ENCODE measurements around the gene CCDC102A. TPM values are rescaled to one million over a fixed set of nuclear protein-coding genes. Genes with fewer than 3 reads are reported as not detected.
A peak's percentile ranks its signal among the peaks of the same experiment; 100 is the strongest.
"Not testable (repeated sequence)": the region's sequence is repeated elsewhere in the genome, so short reads cannot be mapped to it uniquely, and the experiment has no call there.

The CCDC102A gene
- total RNA-seq, 1 donor from 2014 or later = 1.4 TPM

DNA sequence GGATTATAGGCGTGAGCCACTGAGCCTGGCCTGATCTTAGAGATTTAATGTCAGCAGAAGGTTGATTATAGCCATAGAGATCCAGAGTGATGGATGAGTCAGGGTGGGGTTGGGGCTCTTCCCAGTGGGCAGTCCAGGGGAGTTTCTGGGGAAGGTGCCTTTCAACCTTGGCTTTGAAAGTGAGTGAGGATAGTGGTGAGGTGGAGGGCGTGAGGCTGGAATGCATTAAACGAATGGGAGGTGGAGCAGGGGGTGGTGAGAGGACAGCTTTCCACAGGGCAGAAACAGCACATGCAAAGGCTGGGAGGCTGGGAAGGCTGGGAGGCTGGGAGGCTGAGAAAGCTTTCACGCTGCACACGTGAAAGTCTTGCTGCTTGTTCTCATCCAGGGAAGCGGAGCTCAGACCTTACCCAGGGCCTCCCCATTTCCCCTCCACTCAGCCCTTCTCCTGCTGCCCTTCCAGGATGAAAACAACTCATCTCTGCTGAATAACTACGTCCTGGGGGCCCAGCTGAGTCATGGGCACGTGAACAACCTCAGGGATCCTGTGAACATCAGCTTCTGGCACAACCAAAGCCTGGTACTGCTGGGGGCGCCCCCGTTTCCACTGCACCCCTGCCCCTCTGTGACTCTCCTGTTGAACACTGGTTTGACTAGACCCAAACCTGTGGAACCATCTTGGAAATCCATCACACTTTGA is 28.4 kb upstream of the CCDC102A start:
- ATAC-seq = no peak

DNA sequence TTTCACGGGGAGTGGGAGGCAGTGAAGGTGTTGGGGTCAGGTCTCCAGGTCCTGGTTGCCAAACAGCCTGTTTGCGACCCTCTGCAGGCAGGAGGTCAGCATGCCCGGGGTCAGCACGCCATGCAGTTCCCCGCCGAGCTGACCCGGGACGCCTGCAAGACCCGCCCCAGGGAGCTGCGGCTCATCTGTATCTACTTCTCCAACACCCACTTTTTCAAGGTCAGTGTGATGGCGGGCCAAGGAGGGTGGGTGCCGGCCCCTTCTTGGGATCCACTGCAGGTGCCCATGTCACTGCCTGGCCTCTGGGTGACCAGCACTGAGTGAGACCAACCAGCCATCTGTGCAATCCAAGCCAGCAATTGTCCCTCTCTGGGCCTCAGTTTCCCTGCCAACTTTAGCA is 27.4 kb upstream of the CCDC102A start:
- no peak for ATAC-seq

DNA sequence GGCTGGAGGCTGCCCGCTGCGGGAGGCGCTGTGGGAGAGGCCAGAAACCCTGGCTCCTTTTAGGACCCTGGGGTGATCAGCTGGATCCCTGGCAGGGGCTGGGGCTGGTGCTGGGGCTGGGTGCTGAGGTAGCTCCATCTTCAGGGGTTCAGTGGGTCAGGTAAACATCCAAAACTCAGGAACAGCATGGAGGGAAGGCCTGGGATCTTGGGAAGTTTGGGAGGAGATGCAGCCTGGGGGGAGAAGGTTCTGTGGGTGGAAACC is 27.0 kb upstream of the CCDC102A start:
- ATAC-seq = no peak

DNA sequence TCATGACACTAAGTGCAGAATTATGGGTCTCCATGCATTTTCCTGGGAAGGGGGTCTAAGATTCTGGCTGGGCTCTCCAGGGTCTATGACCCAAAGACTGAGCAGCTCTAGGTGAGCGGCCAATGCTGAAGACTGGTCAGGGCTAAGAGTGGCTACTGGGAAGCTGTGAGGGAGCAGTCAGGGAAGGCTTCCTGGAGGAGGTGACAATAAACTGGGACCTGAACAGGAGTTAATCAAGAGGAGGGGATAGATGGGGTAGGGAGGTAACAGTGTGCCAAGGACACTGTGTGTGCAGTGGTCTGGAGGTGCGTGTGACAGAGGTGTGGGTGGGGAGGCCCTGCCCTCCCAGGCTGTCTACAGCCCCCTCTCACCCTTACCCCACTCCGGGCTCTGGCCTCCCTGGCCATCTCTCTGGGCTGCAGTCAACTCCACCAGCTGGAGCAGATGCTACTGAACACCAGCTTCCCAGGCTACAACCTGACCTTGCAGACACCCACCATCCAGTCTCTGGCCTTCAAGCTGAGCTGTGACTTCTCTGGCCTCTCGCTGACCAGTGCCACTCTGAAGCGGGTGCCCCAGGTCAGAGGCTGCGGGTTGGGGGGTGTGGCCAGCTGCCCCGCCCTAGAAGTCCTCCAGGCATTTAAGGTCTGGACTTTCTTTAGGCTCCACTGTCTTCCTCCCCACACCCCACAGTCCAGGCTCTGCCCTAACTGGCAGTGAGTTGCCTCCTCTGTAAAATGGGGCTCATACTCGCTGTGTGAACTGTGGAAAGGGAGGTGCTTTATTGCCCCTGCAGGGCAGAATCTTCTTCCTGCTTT is 26.5 kb upstream of the CCDC102A start:
- no peak for ATAC-seq

DNA sequence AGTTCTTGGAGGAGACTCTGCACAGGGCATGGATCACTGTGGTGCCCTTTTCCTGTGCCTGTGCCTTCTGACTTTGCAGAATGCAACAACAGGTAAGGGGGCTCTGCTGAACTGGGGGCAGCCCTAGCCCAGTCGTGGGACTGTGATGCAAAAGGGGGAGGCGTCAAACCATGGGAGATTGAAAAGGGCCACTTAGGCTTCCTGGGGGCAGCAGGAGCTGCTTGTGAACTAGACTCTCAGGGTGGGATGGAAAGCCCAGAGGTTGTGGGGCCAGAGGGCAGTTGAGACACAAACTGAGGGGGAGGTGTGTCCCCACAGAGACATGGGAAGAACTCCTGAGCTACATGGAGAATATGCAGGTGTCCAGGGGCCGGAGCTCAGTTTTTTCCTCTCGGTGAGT is 25.7 kb upstream of the CCDC102A start:
- no peak for ATAC-seq

DNA sequence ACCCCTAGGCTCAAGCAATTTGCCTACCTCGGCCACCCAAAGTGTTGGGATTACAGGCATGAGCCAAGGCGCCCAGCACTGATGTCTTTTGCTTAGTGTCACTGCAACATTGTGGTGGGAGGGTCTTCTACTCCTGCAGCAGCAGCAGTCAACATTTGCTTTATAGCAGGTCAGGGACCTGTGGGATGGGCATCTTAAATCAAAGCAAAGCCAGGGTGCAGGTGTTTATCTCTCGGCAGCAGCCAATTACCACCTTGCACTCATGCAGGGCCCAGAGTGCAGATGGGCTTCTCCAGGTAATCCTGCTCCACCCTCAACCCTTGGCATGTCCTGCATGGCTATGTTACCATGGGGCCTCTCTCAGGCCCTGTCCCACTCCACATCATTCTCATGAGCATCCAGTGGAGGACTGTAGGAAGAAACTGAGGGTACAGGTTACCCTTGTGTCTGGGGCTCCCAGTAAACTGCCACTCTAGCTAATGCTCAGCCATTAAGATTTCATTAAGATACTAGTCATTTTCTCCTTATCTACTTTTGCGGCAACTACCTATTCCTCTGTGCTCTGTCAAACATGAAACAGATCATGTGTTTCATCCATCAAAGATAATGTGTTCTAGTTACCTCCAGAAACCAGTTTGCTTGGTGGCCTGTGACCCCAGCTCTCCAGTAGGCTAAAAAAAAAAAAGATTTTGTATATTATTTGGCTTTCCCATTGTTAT is 22.9 kb upstream of the CCDC102A start:
- ATAC-seq = no peak

DNA sequence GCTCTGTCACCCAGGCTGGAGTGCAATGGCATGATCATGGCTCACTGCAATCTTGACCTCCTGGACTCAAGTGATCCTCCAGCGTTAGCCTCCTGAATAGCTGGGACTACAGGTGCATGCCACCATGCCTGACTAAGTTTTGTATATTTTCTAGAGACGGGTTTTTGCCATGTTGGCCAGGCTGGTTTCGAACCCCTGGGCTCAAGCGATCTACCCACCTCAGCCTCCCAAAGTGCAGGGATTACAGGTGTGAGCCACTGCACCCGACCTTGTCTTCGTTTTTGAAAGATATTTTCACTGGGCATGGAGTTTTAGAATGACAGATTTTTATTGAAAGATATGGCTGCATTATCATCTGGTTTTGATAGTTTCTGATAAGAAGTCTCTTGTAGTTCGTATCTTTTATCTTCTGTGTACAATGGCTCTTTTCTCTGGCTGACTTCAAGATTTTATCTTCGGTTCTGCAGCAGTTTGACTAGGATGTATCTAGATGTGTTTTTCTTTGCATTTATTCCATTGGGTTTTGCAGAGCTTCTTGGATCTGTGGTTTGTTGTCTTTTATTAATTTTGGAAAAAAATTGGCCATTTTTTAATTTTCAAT is 20.7 kb upstream of the CCDC102A start:
- no peak for ATAC-seq

DNA sequence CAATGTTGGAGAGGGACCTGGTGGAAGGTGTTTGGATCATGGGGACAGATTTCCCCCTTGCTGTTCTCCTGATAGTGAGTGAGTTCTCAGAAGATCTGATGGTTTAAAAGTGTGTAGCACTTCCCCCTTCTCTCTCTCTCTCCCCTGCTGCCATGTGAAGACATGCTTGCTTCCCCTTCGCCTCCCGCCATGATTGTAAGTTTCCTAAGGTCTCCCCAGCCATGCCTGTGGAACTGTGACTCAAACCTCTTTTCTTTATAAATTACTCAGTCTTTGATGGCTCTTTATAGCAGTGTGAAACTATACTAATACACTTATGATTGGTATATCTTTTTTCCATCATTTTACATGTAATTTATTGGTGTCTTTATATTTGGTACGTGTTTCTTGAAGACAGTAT is 19.5 kb upstream of the CCDC102A start:
- ATAC-seq = no peak

DNA sequence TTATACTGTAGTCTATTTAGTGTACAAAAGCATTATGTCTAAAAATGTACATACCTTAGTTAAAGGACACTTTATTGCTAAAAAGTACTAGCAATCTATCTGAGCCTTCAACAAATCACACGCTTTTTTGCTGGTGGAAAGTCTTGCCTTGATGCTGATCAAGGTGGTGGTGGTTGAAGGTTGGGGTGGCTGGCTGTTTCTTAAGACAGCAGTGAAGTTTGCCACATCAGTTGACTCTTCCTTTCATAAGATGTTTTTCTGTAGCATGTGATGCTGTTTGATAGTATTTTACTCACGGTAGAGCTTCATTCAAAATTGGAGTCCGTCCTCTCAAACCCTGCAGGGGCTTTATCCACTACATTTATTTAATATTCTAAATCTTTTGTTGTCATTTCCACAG is 14.7 kb upstream of the CCDC102A start:
- no peak for ATAC-seq

DNA sequence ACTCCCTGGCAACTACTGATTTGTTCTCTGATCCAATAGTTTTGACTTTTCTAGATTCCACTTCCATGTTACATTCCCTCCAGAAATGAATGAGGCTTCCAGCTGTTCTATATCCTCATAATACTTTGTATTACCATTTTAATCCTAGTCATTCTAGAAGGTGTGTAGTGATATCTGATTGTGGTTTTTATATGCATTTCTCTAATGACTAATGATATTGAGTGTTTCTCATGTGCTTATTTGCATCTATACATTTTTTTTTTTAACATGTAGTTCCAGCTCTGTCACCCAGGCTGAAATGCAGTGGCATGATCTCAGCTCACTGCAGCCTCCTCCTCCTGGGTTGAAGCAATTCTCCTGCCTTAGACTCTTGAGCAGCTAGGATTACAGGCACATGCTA is 13.4 kb upstream of the CCDC102A start:
- no peak for ATAC-seq

DNA sequence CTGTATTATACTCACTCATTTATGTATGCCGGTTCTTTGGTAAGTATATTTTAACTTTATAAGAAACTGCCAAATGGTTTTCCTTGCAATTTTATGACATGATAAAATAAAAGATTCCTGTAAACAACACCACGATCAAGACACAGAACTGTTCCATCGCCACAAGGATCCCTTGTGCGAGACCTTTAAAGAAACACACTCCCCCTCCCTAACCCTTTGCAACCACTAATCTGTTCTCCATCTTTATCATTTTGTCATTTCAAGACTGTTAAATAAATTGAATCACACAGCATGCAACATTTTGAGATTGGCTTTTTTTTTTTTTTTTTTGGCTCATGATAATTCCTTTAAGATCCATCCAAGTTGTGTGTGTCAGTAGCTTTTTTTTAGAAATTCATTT is 12.0 kb upstream of the CCDC102A start:
- ATAC-seq = no peak

DNA sequence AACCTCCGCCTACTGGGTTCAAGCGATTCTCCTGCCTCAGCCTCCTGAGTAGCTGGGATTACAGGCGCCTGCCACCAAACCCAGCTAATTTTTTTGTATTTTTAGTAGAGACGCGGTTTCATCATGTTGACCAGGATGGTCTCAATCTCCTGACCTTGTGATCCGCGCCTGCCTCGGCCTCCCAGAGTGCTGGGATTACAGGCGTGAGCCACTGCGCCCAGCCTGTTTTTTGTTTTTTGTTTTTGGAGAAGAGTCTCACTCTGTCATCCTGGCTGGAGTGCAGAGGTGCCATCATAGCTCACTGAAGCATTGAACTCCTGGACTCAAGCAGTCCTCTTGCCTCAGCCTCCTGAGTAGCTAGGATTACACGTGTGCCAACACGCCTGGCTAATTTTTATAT is 11.2 kb upstream of the CCDC102A start:
- ATAC-seq = not testable (repeated sequence)

DNA sequence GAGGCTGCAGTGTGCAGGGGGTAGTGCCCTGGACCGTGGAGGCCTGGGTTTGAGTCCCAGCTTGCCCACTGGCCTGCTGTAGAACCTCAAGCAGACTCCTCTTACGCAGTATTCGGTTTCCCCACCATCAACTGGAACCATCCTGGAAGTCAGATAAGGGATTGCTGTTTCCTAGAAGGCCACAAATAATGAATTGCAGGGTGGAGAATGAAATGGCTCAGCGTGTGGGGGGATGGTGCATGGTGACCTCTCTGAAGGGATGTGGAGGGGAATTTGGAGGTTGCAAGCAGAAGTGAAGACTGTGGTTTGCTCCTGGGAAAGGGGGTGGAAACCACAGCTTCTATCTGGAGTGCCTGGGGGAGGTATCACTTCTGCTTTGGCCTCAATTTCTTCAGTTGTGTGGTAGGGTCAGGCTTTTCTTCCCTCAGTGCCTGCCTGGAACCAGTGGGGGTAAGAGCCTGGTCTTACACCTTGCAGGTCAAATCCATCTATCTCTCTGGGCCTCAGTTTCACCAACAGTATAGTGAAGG is 7.8 kb upstream of the CCDC102A start:
- ATAC-seq = peak; percentile 10

DNA sequence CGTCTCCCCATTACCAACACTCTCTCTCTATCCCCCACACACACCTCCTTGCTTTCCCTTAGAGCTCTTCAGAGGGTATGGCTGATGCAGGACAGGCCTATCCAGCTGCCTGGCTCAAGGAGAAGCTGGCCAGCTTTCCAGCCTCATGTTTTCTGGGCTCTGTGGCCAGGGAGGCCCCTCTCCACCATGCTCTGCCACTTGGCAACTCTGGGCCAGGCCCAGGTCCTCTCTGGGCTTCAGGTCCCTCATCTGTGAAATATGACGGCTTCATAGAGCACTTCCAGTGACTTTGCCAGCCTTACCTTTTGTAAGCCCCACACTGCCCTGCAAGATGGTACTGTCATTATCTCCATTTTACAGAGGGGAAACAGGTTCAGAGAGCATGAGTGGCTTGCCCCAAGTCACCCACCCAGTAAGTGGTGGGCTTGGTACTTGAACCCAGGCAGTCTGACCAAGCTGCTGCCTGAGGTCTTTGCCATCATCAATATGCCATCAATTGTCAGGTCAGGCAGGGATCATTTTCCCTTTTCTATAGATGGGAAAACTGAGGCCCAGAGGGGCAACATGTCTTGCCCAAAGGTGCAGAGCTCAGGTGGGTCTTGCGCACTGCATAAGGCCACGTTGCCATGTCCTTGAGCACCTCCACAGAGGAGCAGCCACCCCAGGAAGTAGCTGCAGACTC is 5.5 kb upstream of the CCDC102A start:
- ATAC-seq = no peak

DNA sequence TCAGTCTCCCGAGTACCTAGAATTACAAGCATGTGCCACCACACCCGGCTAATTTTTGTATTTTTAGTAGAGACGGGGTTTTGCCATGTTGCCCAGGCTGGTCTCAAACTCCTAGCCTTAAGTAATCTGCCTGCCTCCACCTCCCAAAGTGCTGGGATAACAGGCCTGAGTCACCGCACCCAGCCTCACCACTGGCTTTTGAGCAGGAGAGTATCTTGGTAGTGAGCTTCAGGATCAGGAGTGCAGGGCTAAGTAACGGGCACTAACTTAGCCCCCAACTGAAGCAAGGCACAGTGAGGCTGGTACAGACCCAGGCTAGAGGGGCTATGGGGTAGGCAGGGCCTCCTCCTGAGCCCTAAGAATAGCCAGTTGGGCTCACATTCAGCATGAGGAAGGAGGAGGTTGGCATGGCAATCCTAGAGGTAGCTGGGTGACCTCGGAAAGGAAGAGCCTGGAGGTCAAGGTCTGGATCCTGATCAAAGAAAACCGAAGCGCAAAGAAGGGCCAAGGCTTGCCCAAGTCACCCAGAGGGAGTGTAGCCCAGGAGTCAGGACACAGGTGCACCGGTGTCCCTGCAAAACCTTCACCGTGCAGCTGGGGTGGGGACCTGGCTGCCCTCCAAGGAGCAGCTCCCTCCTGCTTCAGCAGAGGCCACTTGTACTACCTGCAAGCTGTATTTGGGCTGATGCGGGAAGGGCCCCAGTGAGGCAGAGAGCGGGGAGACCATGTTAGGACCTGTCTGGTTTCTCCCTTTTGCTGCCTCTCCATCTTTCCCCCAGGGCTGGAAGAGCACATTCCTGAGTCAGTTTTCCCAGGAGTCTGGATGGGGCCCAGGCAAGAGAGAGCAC is 4.8 kb upstream of the CCDC102A start:
- peak; percentile 34 for ATAC-seq

DNA sequence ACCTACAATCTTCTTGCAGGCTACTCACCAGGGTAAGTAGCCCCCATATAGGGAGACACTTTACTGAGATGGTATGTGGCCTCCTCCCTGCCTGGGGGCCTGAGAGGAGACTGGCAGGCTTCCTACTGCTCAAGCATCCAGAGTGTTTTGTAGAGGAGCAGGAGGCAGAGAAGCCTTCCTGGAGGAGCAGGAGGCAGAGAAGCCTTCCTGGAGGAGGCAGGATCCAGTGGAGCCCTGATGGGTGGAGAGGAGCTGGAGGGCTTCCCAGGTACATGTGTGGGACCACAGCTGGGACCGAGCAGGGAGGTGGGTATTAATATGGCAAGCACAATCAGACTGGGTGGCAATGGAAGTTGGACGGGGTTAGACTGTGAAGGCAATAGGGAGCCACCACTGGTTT is 4.0 kb upstream of the CCDC102A start:
- ATAC-seq = no peak

DNA sequence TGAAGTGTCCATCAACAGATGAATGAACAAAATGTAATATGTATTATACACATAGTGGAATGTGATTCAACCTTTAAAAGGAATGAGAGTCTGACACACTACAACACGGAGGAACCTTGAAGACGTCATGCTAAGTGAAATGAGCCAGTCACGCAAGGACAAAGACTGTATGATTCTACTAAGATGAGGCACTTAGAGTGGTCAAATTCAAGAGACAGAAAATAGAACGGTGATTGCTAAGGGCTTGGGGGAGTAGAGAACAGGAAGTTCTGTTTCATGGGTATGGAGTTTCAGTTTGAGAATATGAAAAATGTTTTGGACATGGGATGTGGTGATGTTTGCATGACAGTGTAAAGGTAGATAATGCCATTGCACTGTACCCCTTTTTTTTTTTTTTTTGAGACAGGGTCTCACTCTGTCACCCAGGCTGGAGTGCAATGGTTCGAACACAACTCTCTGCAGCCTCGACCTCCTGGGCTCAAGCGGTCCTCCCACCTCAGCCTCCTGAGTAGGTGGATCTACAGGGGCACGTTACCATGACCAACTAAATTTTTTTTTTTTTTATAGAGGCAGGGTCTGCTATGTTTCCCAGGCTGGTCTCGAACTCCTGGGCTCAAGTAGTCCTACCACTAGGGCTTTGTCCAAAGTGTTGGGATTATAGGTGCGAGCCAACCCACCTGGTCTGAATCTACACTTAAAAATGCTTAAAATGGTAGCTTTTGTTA is 2.9 kb upstream of the CCDC102A start:
- ATAC-seq = no peak

DNA sequence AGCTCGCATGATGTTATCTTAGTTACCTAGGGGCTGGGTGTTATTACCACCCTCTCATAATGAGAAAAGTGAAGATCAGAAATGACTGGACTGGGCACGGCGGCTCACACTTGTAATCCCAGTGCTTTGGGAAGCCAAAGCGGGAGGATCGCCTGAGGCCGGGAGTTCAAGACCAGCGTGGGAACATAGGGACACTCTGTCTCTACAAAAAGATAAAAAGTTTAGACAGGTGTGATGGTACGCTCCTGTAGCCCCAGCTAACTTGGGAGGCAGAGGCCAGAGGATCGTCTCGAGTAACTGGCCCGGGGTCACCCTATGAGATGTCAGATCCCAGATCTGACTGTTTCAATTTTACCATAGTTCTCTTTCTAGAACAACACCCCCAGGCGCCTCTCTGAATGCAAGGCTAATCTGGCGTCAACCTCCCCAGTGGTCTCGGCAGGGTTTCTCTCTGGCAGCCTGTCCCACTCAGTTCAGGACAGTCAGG is 1.9 kb upstream of the CCDC102A start:
- no peak for ATAC-seq

DNA sequence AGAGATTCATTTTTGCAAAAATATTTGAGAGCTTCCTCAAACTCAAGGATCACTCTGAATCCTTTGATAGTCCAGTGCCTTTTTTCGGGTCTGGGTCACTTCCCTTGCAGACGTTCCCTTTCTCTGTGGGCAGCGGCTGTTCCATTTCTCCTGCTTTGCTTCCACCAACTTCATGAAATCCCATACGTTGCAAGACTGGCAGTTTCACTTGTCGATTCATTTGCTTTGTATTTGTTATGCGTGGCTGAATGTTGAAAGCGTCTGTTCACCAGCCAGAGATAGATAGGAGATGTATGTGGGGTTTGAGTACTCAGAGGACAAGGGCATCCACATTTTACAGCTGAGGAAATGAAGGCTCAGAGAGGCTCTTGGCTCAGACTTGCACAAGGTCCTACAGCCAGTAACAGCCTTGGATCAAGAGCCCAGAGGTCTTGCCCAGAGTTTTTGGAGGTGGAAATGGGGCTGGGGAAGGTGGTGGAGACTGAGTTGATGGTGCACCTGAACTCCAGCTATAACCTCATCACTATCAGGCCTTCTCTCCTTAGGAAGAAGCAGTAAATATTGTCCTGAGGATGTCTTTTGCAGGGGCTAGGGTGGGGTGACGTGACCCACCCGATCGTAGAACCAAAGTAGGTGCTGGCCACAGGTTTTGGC is 1.3 kb upstream of the CCDC102A start:
- no peak for ATAC-seq

DNA sequence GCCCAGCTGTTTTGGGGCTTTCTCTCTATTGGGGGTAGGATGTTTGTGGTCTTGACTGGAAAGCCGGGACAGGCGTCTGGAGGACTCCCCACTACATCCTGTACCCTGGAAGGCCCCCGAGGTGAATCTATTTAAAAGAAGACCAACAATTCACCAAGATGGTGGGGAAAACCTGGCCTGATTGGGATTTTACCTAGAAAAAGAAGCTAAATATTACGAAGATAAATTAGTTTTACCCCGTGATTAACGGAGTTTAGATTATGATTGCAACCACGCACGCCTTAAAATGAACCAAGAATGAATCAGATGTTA is 779 bp upstream of the CCDC102A start:
- ATAC-seq = no peak
